ENCODE data around the gene KLHL13. TPM values are rescaled to one million over a fixed set of nuclear protein-coding genes. Genes with fewer than 3 reads are reported as not detected.

Gene KLHL13
- total RNA-seq, 1 experiment from 2014 or later, result 0.82 TPM

DNA sequence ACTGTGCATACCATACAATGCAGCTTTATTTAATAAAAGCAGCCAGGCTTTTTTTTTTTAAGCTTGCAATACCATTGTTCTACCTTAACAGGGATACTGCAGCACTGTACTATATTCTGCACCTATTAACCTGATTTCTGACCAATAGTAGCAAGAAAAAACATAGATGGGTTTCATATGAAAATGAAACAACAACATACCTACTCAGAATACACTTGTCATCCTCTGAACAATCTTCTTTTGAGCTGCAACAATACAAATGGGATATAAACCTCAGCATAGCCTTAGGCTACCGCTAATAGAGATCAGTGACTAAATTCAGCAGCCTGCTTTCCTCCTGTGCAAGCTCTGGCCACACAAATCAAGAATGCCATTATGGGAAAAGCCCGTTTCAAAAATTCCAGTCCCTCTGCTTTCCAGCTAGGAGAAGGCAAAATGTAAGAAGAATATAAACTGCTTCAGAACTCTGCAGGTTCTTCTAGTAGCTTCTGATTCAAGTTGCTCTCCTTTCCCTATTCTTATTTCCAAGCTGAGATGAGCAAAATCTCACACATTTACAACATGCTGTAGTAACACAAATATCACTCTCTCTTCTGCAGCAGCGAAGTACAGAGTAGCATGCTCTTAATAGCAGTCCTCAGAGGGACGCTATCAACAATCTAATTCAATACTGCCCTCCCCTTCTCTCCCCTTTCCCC is 143.4 kb downstream of the KLHL13 start:
- Histone ChIP-seq H3K4me3 (ENCODE audit: low read depth in 2 of 2, low read length in 2 of 2) (no peak overlapping the region), H3K27ac (ENCODE audit: low read length) (no peak overlapping the region), H3K9me3 (ENCODE audit: control insufficient read depth, insufficient read depth, low read depth, low read length) (no peaks in the 10 kb centered on the region), H3K27me3 (ENCODE audit: control insufficient read depth, insufficient read depth, low read length) (no peaks in the 10 kb centered on the region), H3K36me3 (ENCODE audit: control insufficient read depth, insufficient read depth, low read length) (no peaks in the 10 kb centered on the region), H3K4me1 (ENCODE audit: control insufficient read depth, insufficient read depth, low read length) (no peaks in the 10 kb centered on the region)
- no peak for ATAC-seq
- CTCF ChIA-PET, result interaction anchor here (0.6 kb wide), 1 partner anchor 252 kb away, joined by 12 read pairs; no protein-coding TSS in a partner anchor
- intact Hi-C loops (cut with micrococcal nuclease; ENCODE audit: unreplicated experiment), result no loop called here
- DNase-seq (ENCODE audit: low read depth, low spot score), result no peak
- no TSS peak for BruUV-seq (replicated peaks)
- POLR2A ChIA-PET, result no interaction called here
- TF ChIP-seq TCF7L2 (IDR thresholded peaks at IDR 0.05; ENCODE audit: low read depth, low read length) (no peak), SIN3A (IDR thresholded peaks at IDR 0.05; ENCODE audit: borderline replicate concordance, insufficient read depth, low read depth, low read length) (no peak), POLR2AphosphoS5 (IDR thresholded peaks at IDR 0.05; ENCODE audit: low read depth, low read length) (no peak)
- TF ChIP-seq, protein P1, sequence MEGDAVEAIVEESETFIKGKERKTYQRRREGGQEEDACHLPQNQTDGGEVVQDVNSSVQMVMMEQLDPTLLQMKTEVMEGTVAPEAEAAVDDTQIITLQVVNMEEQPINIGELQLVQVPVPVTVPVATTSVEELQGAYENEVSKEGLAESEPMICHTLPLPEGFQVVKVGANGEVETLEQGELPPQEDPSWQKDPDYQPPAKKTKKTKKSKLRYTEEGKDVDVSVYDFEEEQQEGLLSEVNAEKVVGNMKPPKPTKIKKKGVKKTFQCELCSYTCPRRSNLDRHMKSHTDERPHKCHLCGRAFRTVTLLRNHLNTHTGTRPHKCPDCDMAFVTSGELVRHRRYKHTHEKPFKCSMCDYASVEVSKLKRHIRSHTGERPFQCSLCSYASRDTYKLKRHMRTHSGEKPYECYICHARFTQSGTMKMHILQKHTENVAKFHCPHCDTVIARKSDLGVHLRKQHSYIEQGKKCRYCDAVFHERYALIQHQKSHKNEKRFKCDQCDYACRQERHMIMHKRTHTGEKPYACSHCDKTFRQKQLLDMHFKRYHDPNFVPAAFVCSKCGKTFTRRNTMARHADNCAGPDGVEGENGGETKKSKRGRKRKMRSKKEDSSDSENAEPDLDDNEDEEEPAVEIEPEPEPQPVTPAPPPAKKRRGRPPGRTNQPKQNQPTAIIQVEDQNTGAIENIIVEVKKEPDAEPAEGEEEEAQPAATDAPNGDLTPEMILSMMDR (IDR thresholded peaks at IDR 0.05), result no peak
- TF ChIP-seq, protein P2, sequence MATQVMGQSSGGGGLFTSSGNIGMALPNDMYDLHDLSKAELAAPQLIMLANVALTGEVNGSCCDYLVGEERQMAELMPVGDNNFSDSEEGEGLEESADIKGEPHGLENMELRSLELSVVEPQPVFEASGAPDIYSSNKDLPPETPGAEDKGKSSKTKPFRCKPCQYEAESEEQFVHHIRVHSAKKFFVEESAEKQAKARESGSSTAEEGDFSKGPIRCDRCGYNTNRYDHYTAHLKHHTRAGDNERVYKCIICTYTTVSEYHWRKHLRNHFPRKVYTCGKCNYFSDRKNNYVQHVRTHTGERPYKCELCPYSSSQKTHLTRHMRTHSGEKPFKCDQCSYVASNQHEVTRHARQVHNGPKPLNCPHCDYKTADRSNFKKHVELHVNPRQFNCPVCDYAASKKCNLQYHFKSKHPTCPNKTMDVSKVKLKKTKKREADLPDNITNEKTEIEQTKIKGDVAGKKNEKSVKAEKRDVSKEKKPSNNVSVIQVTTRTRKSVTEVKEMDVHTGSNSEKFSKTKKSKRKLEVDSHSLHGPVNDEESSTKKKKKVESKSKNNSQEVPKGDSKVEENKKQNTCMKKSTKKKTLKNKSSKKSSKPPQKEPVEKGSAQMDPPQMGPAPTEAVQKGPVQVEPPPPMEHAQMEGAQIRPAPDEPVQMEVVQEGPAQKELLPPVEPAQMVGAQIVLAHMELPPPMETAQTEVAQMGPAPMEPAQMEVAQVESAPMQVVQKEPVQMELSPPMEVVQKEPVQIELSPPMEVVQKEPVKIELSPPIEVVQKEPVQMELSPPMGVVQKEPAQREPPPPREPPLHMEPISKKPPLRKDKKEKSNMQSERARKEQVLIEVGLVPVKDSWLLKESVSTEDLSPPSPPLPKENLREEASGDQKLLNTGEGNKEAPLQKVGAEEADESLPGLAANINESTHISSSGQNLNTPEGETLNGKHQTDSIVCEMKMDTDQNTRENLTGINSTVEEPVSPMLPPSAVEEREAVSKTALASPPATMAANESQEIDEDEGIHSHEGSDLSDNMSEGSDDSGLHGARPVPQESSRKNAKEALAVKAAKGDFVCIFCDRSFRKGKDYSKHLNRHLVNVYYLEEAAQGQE (IDR thresholded peaks at IDR 0.05; ENCODE audit: insufficient read depth in 1 of 2, low read depth in 2 of 2, low read length in 1 of 2), result no peak
- in situ Hi-C loops (cut with HindIII; ENCODE audit: low pct_unique_long_range_greater_than_20kb, low sequenced_read_pairs), result no loop called here

DNA sequence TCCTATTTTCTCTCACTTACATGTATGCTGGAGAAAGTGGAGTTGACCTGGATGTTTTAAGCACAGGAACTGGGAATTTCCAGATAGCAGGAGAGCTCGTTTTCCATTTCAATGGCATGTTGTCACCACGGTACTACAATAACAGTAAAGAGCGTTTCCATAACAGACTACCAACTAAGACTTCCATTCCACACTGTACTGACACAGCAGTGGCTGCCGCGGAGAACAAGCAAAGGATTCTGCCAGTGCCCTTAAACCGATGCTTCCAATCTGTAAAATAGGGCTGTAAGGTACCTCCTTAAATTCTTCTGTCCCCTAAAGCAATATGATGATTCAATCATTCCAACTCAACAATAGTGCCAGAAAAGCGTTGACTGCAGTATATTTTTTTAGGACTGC is 143.9 kb downstream of the KLHL13 start:
- POLR2A ChIA-PET, result no interaction called here
- DNase-seq (ENCODE audit: low read depth, low spot score), result no peak
- no peak for ATAC-seq
- H3K4me1 ChIP-seq (ENCODE audit: control insufficient read depth, insufficient read depth, low read length), result no peaks in the 10 kb centered on the region
- no TSS peak for BruUV-seq (replicated peaks)
- H3K36me3 ChIP-seq (ENCODE audit: control insufficient read depth, insufficient read depth, low read length), result no peaks in the 10 kb centered on the region
- intact Hi-C loops (cut with micrococcal nuclease; ENCODE audit: unreplicated experiment) (no loop called here), in situ Hi-C loops (cut with HindIII; ENCODE audit: low pct_unique_long_range_greater_than_20kb, low sequenced_read_pairs) (no loop called here)
- no peaks in the 10 kb centered on the region for H3K9me3 ChIP-seq (ENCODE audit: control insufficient read depth, insufficient read depth, low read depth, low read length)
- H3K27me3 ChIP-seq (ENCODE audit: control insufficient read depth, insufficient read depth, low read length), result no peaks in the 10 kb centered on the region
- no peak overlapping the region for H3K4me3 ChIP-seq (ENCODE audit: low read depth in 2 of 2, low read length in 2 of 2)
- CTCF ChIA-PET, result no interaction called here
- no peak overlapping the region for H3K27ac ChIP-seq (ENCODE audit: low read length)
- TF ChIP-seq POLR2AphosphoS5 (IDR thresholded peaks at IDR 0.05; ENCODE audit: low read depth, low read length) (no peak), TCF7L2 (IDR thresholded peaks at IDR 0.05; ENCODE audit: low read depth, low read length) (no peak), SIN3A (IDR thresholded peaks at IDR 0.05; ENCODE audit: borderline replicate concordance, insufficient read depth, low read depth, low read length) (no peak)
- TF ChIP-seq, protein P2 (IDR thresholded peaks at IDR 0.05; ENCODE audit: insufficient read depth in 1 of 2, low read depth in 2 of 2, low read length in 1 of 2), result no peak
